Spinal cord (tissue), 10 donors: Measurements from ENCODE around the gene CD79B. TPM values are rescaled to one million over a fixed set of nuclear protein-coding genes. Genes with fewer than 3 reads are reported as not detected.

Experiments
- DNase-seq, 6 donors: peaks; one replicate each; pipeline versions ENCODE4 v3.0.0 to v3.0.0-alpha.2; 2013 to 2015; ENCODE audit warnings: low spot score in 6 of 6, low read depth in 4 of 6
- H3K27ac ChIP-seq: one replicate; pipeline ENCODE4 v1.5.1; 2013; ENCODE audit warnings: low read depth, low read length, control low read depth
- H3K27me3 ChIP-seq: one replicate; pipeline ENCODE4 v1.6.1; 2013; ENCODE audit warnings: low read length; ENCODE audit not compliant: control insufficient read depth, insufficient read depth
- H3K36me3 ChIP-seq: one replicate; pipeline ENCODE4 v1.6.1; 2013; ENCODE audit warnings: low read length; ENCODE audit not compliant: control insufficient read depth, insufficient read depth
- H3K4me1 ChIP-seq: one replicate; pipeline ENCODE4 v1.6.1; 2013; ENCODE audit warnings: low read length; ENCODE audit not compliant: control insufficient read depth, insufficient read depth
- H3K4me3 ChIP-seq: one replicate; pipeline ENCODE4 v1.5.1; 2013; ENCODE audit warnings: low read depth, low read length, control low read depth
- H3K9me3 ChIP-seq: one replicate; pipeline ENCODE4 v1.6.1; 2013; ENCODE audit warnings: low read length; ENCODE audit not compliant: control insufficient read depth, insufficient read depth
- WGBS: methylation state at CpG from one replicate; pipeline ENCODE4 v1.1.5; 2013; ENCODE audit warnings: missing lambda C conversion rate; ENCODE audit not compliant: insufficient coverage; 5-methylcytosine and 5-hydroxymethylcytosine counted together
- long read RNA-seq, 4 donors: transcript quantifications; one replicate each; lab custom pipeline, GENCODE V29; 2026
- polyA plus RNA-seq, 2 donors: library from polyadenylated mRNA; unstranded; fragments of 120-200 nt; gene quantifications; one replicate each; pipeline ENCODE4 v1.2.1, GENCODE V29; 2013; ENCODE audit not compliant: insufficient read length in 2 of 2
- total RNA-seq, 2 donors: library from RNA; depleted of rRNA in 1 of 2; stranded (reverse); fragments of 120-200 nt in 1 of 2; fragments of >200 nt in 1 of 2; gene quantifications; one replicate each; pipeline versions ENCODE4 v1.2.3 to v1.2.4, GENCODE V29; 2013 to 2014
- donor health status: healthy.

The CD79B gene
- total RNA-seq (1 to 10 TPM; 1.1 to 1.2 TPM), polyA plus RNA-seq (under 1 TPM; 0.36 TPM)
- long read RNA-seq, donor 1: 0 reads
- long read RNA-seq, donor 2: 0 reads
- long read RNA-seq, donor 3: 0 reads
- long read RNA-seq, donor 4, partial matches to known transcripts: 0 of 3 reads
- long read RNA-seq, donor 4, other reads (novel, unspliced or antisense): 0 of 3 reads

GRCh38 chr17:63931981-63932561 lies at the start of gene CD79B:
TSS of gene CD79B (minus strand) at chr17:63932331. CDS start at chr17:63932261, 70 bp downstream.
- H3K4me1 ChIP-seq: peaks cover 11% of the 10 kb centered on the region
- 54% methylated on average over 19 of the region's 19 CpGs for WGBS
- H3K36me3 ChIP-seq: no peaks in the 10 kb centered on the region
- no peaks in the 10 kb centered on the region for H3K27me3 ChIP-seq
- no peak within 1 kb of the TSS for H3K4me3 ChIP-seq
- no peak within 1 kb of the TSS for H3K27ac ChIP-seq
- DNase-seq: no peak
- H3K9me3 ChIP-seq: no peaks in the 10 kb centered on the region

- Histone ChIP-seq H3K4me3 (no peak overlapping the region), H3K27ac (no peak overlapping the region), H3K36me3 (no peaks in the 10 kb centered on the region), H3K27me3 (peaks cover 2% of the 10 kb centered on the region), H3K9me3 (peaks cover 3% of the 10 kb centered on the region), H3K4me1 (peaks cover 14% of the 10 kb centered on the region)
- WGBS: 66% methylated on average over 11 of the region's 13 CpGs
- DNase-seq: no peak
Measured at GRCh38 chr17:63978272-63979200, 46.4 kb upstream of the CD79B start.

- peaks cover 2% of the 10 kb centered on the region for H3K27me3 ChIP-seq
- H3K4me3 ChIP-seq: no peak overlapping the region
- H3K9me3 ChIP-seq: peaks cover under 1% of the 10 kb centered on the region
- WGBS: 71% methylated on average over 3 of the region's 3 CpGs
- H3K4me1 ChIP-seq: peaks cover 7% of the 10 kb centered on the region
- no peak overlapping the region for H3K27ac ChIP-seq
- no peak for DNase-seq
- no peaks in the 10 kb centered on the region for H3K36me3 ChIP-seq
Measured at GRCh38 chr17:63976702-63977101, 44.6 kb upstream of the CD79B start.

- Histone ChIP-seq H3K36me3 (no peaks in the 10 kb centered on the region), H3K9me3 (no peaks in the 10 kb centered on the region), H3K27ac (no peak overlapping the region), H3K4me1 (peaks cover 7% of the 10 kb centered on the region), H3K27me3 (peaks cover 2% of the 10 kb centered on the region), H3K4me3 (no peak overlapping the region)
- no peak for DNase-seq
- WGBS: 86% methylated on average over 2 of the region's 2 CpGs
Measured at GRCh38 chr17:63975541-63976092, 43.5 kb upstream of the CD79B start.

GRCh38 chr17:63974594-63975192 lies 42.6 kb upstream of the CD79B start:
- Histone ChIP-seq H3K4me1 (peaks cover 2% of the 10 kb centered on the region), H3K27ac (no peak overlapping the region), H3K4me3 (no peak overlapping the region), H3K9me3 (no peaks in the 10 kb centered on the region), H3K27me3 (no peaks in the 10 kb centered on the region), H3K36me3 (no peaks in the 10 kb centered on the region)
- no peak for DNase-seq
- 85% methylated on average over 9 of the region's 10 CpGs for WGBS

GRCh38 chr17:63973930-63974593 lies 41.9 kb upstream of the CD79B start:
- Histone ChIP-seq H3K27me3 (no peaks in the 10 kb centered on the region), H3K4me1 (peaks cover 2% of the 10 kb centered on the region), H3K36me3 (no peaks in the 10 kb centered on the region), H3K4me3 (no peak overlapping the region), H3K27ac (no peak overlapping the region), H3K9me3 (no peaks in the 10 kb centered on the region)
- 83% methylated on average over 12 of the region's 12 CpGs for WGBS
- DNase-seq: no peak

GRCh38 chr17:63973247-63973646 lies 41.1 kb upstream of the CD79B start:
- WGBS: 87% methylated on average over 6 of the region's 6 CpGs
- no peaks in the 10 kb centered on the region for H3K36me3 ChIP-seq
- no peak overlapping the region for H3K27ac ChIP-seq
- H3K4me3 ChIP-seq: no peak overlapping the region
- no peaks in the 10 kb centered on the region for H3K9me3 ChIP-seq
- DNase-seq: no peak
- H3K4me1 ChIP-seq: peaks cover 2% of the 10 kb centered on the region
- H3K27me3 ChIP-seq: no peaks in the 10 kb centered on the region

- WGBS: 97% methylated on average over 14 of the region's 14 CpGs
- H3K27ac ChIP-seq: no peak within 1 kb of the TSS
Measured at GRCh38 chr17:63972796-63973195, 40.7 kb upstream of the CD79B start, which contains the start of gene SCN4A. TSS of gene SCN4A (minus strand) at chr17:63972918. CDS start at chr17:63972841, 77 bp downstream.

GRCh38 chr17:63969278-63969677 lies 37.1 kb upstream of the CD79B start:
- no peaks in the 10 kb centered on the region for H3K36me3 ChIP-seq
- H3K4me3 ChIP-seq: no peak overlapping the region
- 93% methylated on average over 3 of the region's 10 CpGs for WGBS
- H3K27ac ChIP-seq: no peak overlapping the region
- DNase-seq: no peak
- H3K4me1 ChIP-seq: no peaks in the 10 kb centered on the region
- no peaks in the 10 kb centered on the region for H3K27me3 ChIP-seq
- no peaks in the 10 kb centered on the region for H3K9me3 ChIP-seq

More at GRCh38 chr17:63972796-63973195, 40.7 kb upstream of the CD79B start, which contains the start of gene SCN4A:
- no peak for DNase-seq
- no peaks in the 10 kb centered on the region for H3K27me3 ChIP-seq
- H3K36me3 ChIP-seq: no peaks in the 10 kb centered on the region
- H3K9me3 ChIP-seq: no peaks in the 10 kb centered on the region
- peaks cover 2% of the 10 kb centered on the region for H3K4me1 ChIP-seq
- no peak within 1 kb of the TSS for H3K4me3 ChIP-seq
